Psoas muscle (tissue), 8 donors: ENCODE data around the gene ZDHHC11. TPM values are rescaled to one million over a fixed set of nuclear protein-coding genes. Genes with fewer than 3 reads are reported as not detected.
A peak's percentile ranks its signal among the peaks of the same experiment; 100 is the strongest.
"Not testable (repeated sequence)": the region's sequence is repeated elsewhere in the genome, so short reads cannot be mapped to it uniquely, and the experiment has no call there.

ENCODE experiments used
- ATAC-seq, 4 donors: fragments of 200-7000 bp; cut with Tn5 transposase; one replicate each; pipeline ENCODE4 v1.9.1; 2020; ENCODE audit warnings: moderate library complexity in 3 of 4, mild to moderate bottlenecking in 2 of 4
- DNase-seq, 2 donors: peaks; one replicate each; pipeline ENCODE4 v3.0.0-alpha.2; 2020
- H3K27ac ChIP-seq: fragments of 200-600 bp; one replicate; pipeline ENCODE4 v1.8.0; 2022
- H3K27me3 ChIP-seq, 3 donors: fragments of 200-600 bp in 1 of 3; one replicate each; pipeline versions ENCODE4 v1.6.1 to v1.8.0; 2013 to 2022; ENCODE audit warnings: low read length in 2 of 3, mild to moderate bottlenecking in 2 of 3, moderate library complexity in 1 of 3; ENCODE audit not compliant: insufficient read depth in 3 of 3
- H3K36me3 ChIP-seq, 2 donors: fragments of 200-600 bp in 1 of 2; one replicate each; pipeline versions ENCODE4 v1.6.1 to v1.8.0; 2013 to 2022; ENCODE audit warnings: low read depth in 1 of 2, mild to moderate bottlenecking in 1 of 2, moderate library complexity in 1 of 2; ENCODE audit not compliant: insufficient read depth in 1 of 2
- H3K4me1 ChIP-seq: fragments of 200-600 bp; one replicate; pipeline ENCODE4 v1.8.0; 2022
- H3K4me3 ChIP-seq: fragments of 200-600 bp; one replicate; pipeline ENCODE4 v1.8.0; 2022; ENCODE audit warnings: mild to moderate bottlenecking
- H3K9me3 ChIP-seq: fragments of 200-600 bp; one replicate; pipeline ENCODE4 v1.8.0; 2022
- WGBS, 3 donors: extraction: QIAGEN DNeasy Blood & Tissue Kit; methylation state at CpG; one replicate each; pipeline versions ENCODE4 v1.1.6 to v1.1.7; 2013; 5-methylcytosine and 5-hydroxymethylcytosine counted together
- intact Hi-C, 2 donors: fragments of 100-400 bp; cut with DNase I; formaldehyde crosslinking; loops; one replicate each; pipeline versions ENCODE4 v1.11.0 to v1.14.2; 2022
- polyA plus RNA-seq, 3 donors: library from polyadenylated mRNA; stranded (reverse); fragments of 200-250 nt; gene quantifications; one replicate each; pipeline ENCODE4 v1.2.3, GENCODE V29; 2013
- total RNA-seq, 4 donors: library from RNA; stranded (reverse); fragmentation: NEBNext Ultra II Directional in 2 of 4; extraction: Animal tissue kit (Norgen Biotek cat#: 25700) in 2 of 4; gene quantifications; one replicate each; pipeline versions ENCODE4 v1.2.1 to v1.2.4, GENCODE V29; 2021 to 2023
- donor health status: healthy with polysubstance abuse.
- donor health status: DM: no; HTN: no; CAD: no; lungs with moderate emphysema.
- donor health status: Bipolar disorder and iron deficiency.
- donor health status: healthy.
- donor health status: DM: yes; HTN: yes; CAD: no.
- donor health status: DM: no; HTN: no; CAD: no.
- donor health status: DM: no; HTN: no; CAD: no.
- donor health status: DM: yes; HTN: yes; CAD: no.

Gene ZDHHC11
- total and polyA plus RNA-seq, 7 donors, result 0.44 to 9.4 (median 1.8) TPM

- not testable (repeated sequence) for H3K4me3 ChIP-seq, H3K9me3 ChIP-seq, H3K4me1 ChIP-seq, H3K27ac ChIP-seq, H3K36me3 ChIP-seq, H3K27me3 ChIP-seq
- WGBS, 3 donors, result 83 to 87% (median 85%) methylated on average over 20 to 22 of the region's 22 CpGs
- intact Hi-C loops, result loop anchor here in 1 of 2 donors (10.0 kb wide), 1 partner anchor 79 kb away; no protein-coding TSS in a partner anchor
- peak; percentile 14 to 42 for DNase-seq
- peak in 2 of 4 donors; percentile 21 to 29 for ATAC-seq
These were observed 6.9 kb downstream of the ZDHHC11 start for GRCh38 chr5:843926-844325.

- not testable (repeated sequence) for ATAC-seq, H3K4me3 ChIP-seq, H3K27me3 ChIP-seq, H3K27ac ChIP-seq, H3K4me1 ChIP-seq, H3K36me3 ChIP-seq, H3K9me3 ChIP-seq
- DNase-seq, result peak in 1 of 2 donors; percentile 46
- intact Hi-C loops, result loop anchor here in 1 of 2 donors (10.0 kb wide), 1 partner anchor 79 kb away; no protein-coding TSS in a partner anchor
- WGBS, 3 donors, result 93 to 97% (median 95%) methylated on average over 6 to 15 of the region's 26 CpGs
These were observed 7.4 kb downstream of the ZDHHC11 start for GRCh38 chr5:843371-843770.

- ATAC-seq, result not testable (repeated sequence)
- intact Hi-C loops, result loop anchor here in 1 of 2 donors (10.0 kb wide), 1 partner anchor 78 kb away; no protein-coding TSS in a partner anchor
These were observed 8.2 kb downstream of the ZDHHC11 start for GRCh38 chr5:842402-843221.

GRCh38 chr5:841531-842401, 9.0 kb downstream of the ZDHHC11 start:
- not testable (repeated sequence) for ATAC-seq, H3K4me3 ChIP-seq, H3K4me1 ChIP-seq, H3K9me3 ChIP-seq, H3K27me3 ChIP-seq, H3K36me3 ChIP-seq, H3K27ac ChIP-seq
- DNase-seq, result peak; percentile 12 to 47
- 80 to 89% (median 86%) methylated on average over 10 to 14 of the region's 15 CpGs for whole genome bisulfite sequencing, 3 donors
- intact Hi-C loops, result loop anchor here in 1 of 2 donors (10.0 kb wide), 1 partner anchor 77 kb away; no protein-coding TSS in a partner anchor

More at GRCh38 chr5:842402-843221, 8.2 kb downstream of the ZDHHC11 start:
- 77 to 84% (median 82%) methylated on average over 25 to 29 of the region's 32 CpGs for WGBS, 3 donors
- not testable (repeated sequence) for H3K27me3 ChIP-seq, H3K4me3 ChIP-seq, H3K36me3 ChIP-seq, H3K4me1 ChIP-seq, H3K9me3 ChIP-seq, H3K27ac ChIP-seq
- DNase-seq, result peak; percentile 17 to 36

- not testable (repeated sequence) for ATAC-seq, H3K9me3 ChIP-seq, H3K4me1 ChIP-seq, H3K4me3 ChIP-seq, H3K27me3 ChIP-seq, DNase-seq, H3K27ac ChIP-seq, H3K36me3 ChIP-seq
- intact Hi-C loops, result loop anchor here in 1 of 2 donors (10.0 kb wide), 1 partner anchor 76 kb away; no protein-coding TSS in a partner anchor
- WGBS, 3 donors, result 85 to 94% (median 92%) methylated on average over 9 to 10 of the region's 10 CpGs
These were observed 9.8 kb downstream of the ZDHHC11 start for GRCh38 chr5:840974-841435.

- not testable (repeated sequence) for H3K36me3 ChIP-seq, H3K27me3 ChIP-seq, ATAC-seq, H3K4me1 ChIP-seq, H3K9me3 ChIP-seq, H3K4me3 ChIP-seq, H3K27ac ChIP-seq
- intact Hi-C loops, result loop anchor here in 1 of 2 donors (10.0 kb wide), 1 partner anchor 76 kb away; no protein-coding TSS in a partner anchor
- 87 to 93% (median 93%) methylated on average over 21 of the region's 21 CpGs for WGBS, 3 donors
- peak; percentile 17 to 46 for DNase-seq
These were observed 10.4 kb downstream of the ZDHHC11 start for GRCh38 chr5:840118-840973.

GRCh38 chr5:838431-838851, 12.3 kb downstream of the ZDHHC11 start:
- H3K27ac ChIP-seq, intact Hi-C loops, H3K4me1 ChIP-seq, H3K36me3 ChIP-seq, H3K27me3 ChIP-seq, H3K9me3 ChIP-seq, H3K4me3 ChIP-seq: not testable (repeated sequence)
- ATAC-seq (peak; percentile 50 to 78 (median 73)), DNase-seq (peak; percentile 40 to 51)
- WGBS, 3 donors, result 75 to 79% (median 78%) methylated on average over 10 of the region's 10 CpGs

GRCh38 chr5:837621-838121, 13.1 kb downstream of the ZDHHC11 start:
- intact Hi-C loops, H3K4me1 ChIP-seq, H3K36me3 ChIP-seq, ATAC-seq, H3K4me3 ChIP-seq, H3K27ac ChIP-seq, H3K27me3 ChIP-seq, H3K9me3 ChIP-seq: not testable (repeated sequence)
- WGBS, 3 donors, result 92 to 98% (median 95%) methylated on average over 8 to 14 of the region's 14 CpGs
- peak in 1 of 2 donors; percentile 36 for DNase-seq

- H3K36me3 ChIP-seq, H3K4me1 ChIP-seq, H3K4me3 ChIP-seq, ATAC-seq, H3K9me3 ChIP-seq, H3K27me3 ChIP-seq, DNase-seq, H3K27ac ChIP-seq, intact Hi-C loops: not testable (repeated sequence)
- WGBS, 3 donors, result 66 to 72% (median 69%) methylated on average over 7 of the region's 7 CpGs
These were observed 14.7 kb downstream of the ZDHHC11 start for GRCh38 chr5:835933-836612.
